Lower lobe of right lung (tissue), 2 donors: Measurements from ENCODE around the gene ACO1. TPM values are rescaled to one million over a fixed set of nuclear protein-coding genes. Genes with fewer than 3 reads are reported as not detected.

Source experiments
- ATAC-seq, 2 donors: fragments of 200-7000 bp; cut with Tn5 transposase; one replicate each; pipeline ENCODE4 v1.9.1; 2020 to 2022; ENCODE audit warnings: mild to moderate bottlenecking in 2 of 2, moderate library complexity in 2 of 2
- DNase-seq: peaks from one replicate; pipeline ENCODE4 v3.0.0-alpha.2; 2020
- H3K27ac ChIP-seq: fragments of 200-600 bp; one replicate; pipeline ENCODE4 v1.8.0; 2022
- H3K27me3 ChIP-seq: fragments of 200-600 bp; one replicate; pipeline ENCODE4 v1.8.0; 2022; ENCODE audit warnings: low read depth
- H3K36me3 ChIP-seq: fragments of 200-600 bp; one replicate; pipeline ENCODE4 v1.8.0; 2022; ENCODE audit warnings: mild to moderate bottlenecking
- H3K4me1 ChIP-seq: fragments of 200-600 bp; one replicate; pipeline ENCODE4 v1.8.0; 2022
- H3K4me3 ChIP-seq: fragments of 200-600 bp; one replicate; pipeline ENCODE4 v1.8.0; 2022; ENCODE audit warnings: mild to moderate bottlenecking
- H3K9me3 ChIP-seq: fragments of 200-600 bp; one replicate; pipeline ENCODE4 v1.8.0; 2022
- CTCF ChIP-seq: fragments of 200-600 bp; IDR thresholded peaks from one replicate; pipeline ENCODE4 v1.8.0; 2022; ENCODE audit warnings: antibody characterized with exemption, mild to moderate bottlenecking
- intact Hi-C: fragments of 100-400 bp; cut with DNase I; formaldehyde crosslinking; loops from one replicate; pipeline ENCODE4 v1.11.0; 2022
- total RNA-seq: library from RNA; stranded (reverse); fragmentation: NEBNext Ultra II Directional; extraction: Animal tissue kit (Norgen Biotek cat#: 25700); gene quantifications from one replicate; pipeline ENCODE4 v1.2.1, GENCODE V29; 2021
- donor health status: DM: no; HTN: yes; CAD: no; lungs with severe emphysema.

The ACO1 gene
- total RNA-seq, 1 donor from 2014 or later = 33.6 TPM

DNA sequence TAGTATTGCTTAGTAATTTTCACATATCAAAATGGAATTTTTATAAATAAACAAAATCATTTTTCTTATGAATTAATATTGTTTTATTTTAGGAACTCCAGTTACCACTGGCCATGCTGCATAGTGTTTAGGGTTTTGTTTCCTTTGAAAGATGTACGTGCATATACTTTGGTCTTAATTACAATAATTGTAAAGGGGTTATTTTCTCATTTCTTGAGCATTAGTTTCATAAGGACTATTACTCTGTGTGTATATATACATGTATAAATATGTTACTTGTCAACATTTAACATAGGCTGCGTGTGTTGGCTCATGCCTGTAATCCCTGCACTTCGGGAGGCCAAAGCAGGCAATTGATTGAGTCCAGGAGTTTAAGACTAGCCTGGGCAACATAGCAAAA is 21.6 kb downstream of the ACO1 start:
- intact Hi-C loops = no loop called here
- no peak overlapping the region for H3K4me3 ChIP-seq
- DNase-seq = no peak
- ATAC-seq = no peak
- peaks cover 52% of the 10 kb centered on the region for H3K36me3 ChIP-seq
- H3K27ac ChIP-seq = no peak overlapping the region
- H3K9me3 ChIP-seq = no peaks in the 10 kb centered on the region
- no peak for TF ChIP-seq CTCF
- no peaks in the 10 kb centered on the region for H3K4me1 ChIP-seq
- no peaks in the 10 kb centered on the region for H3K27me3 ChIP-seq

DNA sequence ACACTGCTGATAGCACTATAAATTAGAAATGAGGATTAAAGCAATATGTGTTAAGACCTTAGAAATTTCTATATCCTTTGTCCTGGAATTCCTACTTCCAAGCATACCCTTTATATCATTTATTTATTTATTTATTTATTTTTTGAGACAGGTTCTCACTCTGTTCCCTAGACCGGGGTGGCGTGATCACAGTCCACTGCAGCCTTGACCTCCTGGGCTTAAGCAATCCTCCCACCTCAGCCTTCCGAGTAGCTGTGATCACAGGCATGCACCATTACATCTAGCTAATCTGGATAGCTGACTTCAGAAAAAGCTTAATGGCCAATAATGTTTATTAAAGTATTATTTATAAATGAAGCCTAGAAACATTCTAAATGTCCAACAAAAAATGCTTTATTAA is 27.3 kb downstream of the ACO1 start:
- H3K27me3 ChIP-seq = no peaks in the 10 kb centered on the region
- intact Hi-C loops = no loop called here
- DNase-seq (no peak), ATAC-seq (no peak)
- H3K27ac ChIP-seq = no peak overlapping the region
- H3K4me1 ChIP-seq = no peaks in the 10 kb centered on the region
- no peaks in the 10 kb centered on the region for H3K9me3 ChIP-seq
- H3K36me3 ChIP-seq = peaks cover 55% of the 10 kb centered on the region
- no peak overlapping the region for H3K4me3 ChIP-seq
- TF ChIP-seq CTCF = no peak

GRCh38 chr9:32412440-32412839 is 28.0 kb downstream of the ACO1 start:
- TF ChIP-seq CTCF = no peak
- DNase-seq = no peak
- H3K27ac ChIP-seq = no peak overlapping the region
- intact Hi-C loops = no loop called here
- H3K9me3 ChIP-seq = no peaks in the 10 kb centered on the region
- no peaks in the 10 kb centered on the region for H3K4me1 ChIP-seq
- H3K27me3 ChIP-seq = no peaks in the 10 kb centered on the region
- H3K36me3 ChIP-seq = peaks cover 52% of the 10 kb centered on the region
- ATAC-seq = no peak
- no peak overlapping the region for H3K4me3 ChIP-seq

GRCh38 chr9:32413424-32413823 is 29.0 kb downstream of the ACO1 start:
- DNase-seq = no peak
- Histone ChIP-seq H3K4me3 (no peak overlapping the region), H3K36me3 (peaks cover 52% of the 10 kb centered on the region), H3K9me3 (no peaks in the 10 kb centered on the region), H3K4me1 (no peaks in the 10 kb centered on the region), H3K27ac (no peak overlapping the region), H3K27me3 (no peaks in the 10 kb centered on the region)
- intact Hi-C loops = no loop called here
- no peak for TF ChIP-seq CTCF
- ATAC-seq = no peak

GRCh38 chr9:32414856-32415255 is 30.4 kb downstream of the ACO1 start:
- Histone ChIP-seq H3K4me1 (no peaks in the 10 kb centered on the region), H3K27ac (no peak overlapping the region), H3K9me3 (no peaks in the 10 kb centered on the region), H3K4me3 (no peak overlapping the region), H3K36me3 (peaks cover 52% of the 10 kb centered on the region), H3K27me3 (no peaks in the 10 kb centered on the region)
- ATAC-seq = no peak
- no peak for DNase-seq
- intact Hi-C loops = no loop called here
- TF ChIP-seq CTCF = no peak

DNA sequence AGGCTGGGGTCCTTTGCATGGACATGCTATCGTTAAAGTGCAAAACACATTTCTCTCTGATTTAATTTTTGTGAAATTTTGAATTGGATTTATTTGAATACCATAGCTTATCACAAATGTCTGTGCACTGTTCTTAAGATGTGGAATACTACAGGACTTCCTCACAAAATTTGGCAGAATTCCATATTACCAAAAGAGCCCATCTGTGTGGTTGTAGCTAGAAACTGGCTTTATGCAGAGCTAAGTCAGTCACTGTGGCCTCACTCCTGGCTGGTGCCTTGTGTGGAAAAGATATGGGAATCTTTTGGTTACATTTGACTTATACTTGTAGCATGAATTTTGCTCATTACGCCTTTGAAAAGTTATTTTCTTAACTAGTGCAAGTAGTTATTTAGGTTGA is 35.5 kb downstream of the ACO1 start:
- intact Hi-C loops = no loop called here
- TF ChIP-seq CTCF = no peak
- peaks cover 88% of the 10 kb centered on the region for H3K36me3 ChIP-seq
- no peaks in the 10 kb centered on the region for H3K27me3 ChIP-seq
- no peak for DNase-seq
- no peak overlapping the region for H3K4me3 ChIP-seq
- H3K4me1 ChIP-seq = no peaks in the 10 kb centered on the region
- no peak for ATAC-seq
- H3K27ac ChIP-seq = no peak overlapping the region
- no peaks in the 10 kb centered on the region for H3K9me3 ChIP-seq
